SU-DHL-6 (cell line): Measurements from ENCODE around the gene BCORL1.

ENCODE experiments used
- H2AFZ ChIP-seq: fragments of 200-600 bp; sonication (generic); 2 replicates; pipeline ENCODE4 v1.6.1; 2014; ENCODE audit warnings: low read depth, mild to moderate bottlenecking, moderate library complexity, mixed read lengths, antibody characterized with exemption, low read length; ENCODE audit not compliant: severe bottlenecking
- H3F3A ChIP-seq: fragments of 200-600 bp; shearing (Covaris generic); 2 replicates; pipeline ENCODE4 v1.6.0; 2016; ENCODE audit warnings: antibody characterized with exemption, mild to moderate bottlenecking; ENCODE audit not compliant: insufficient read depth
- H3K27ac ChIP-seq: fragments of 200-600 bp; sonication (generic); 2 replicates; pipeline ENCODE4 v1.5.1; 2016; ENCODE audit warnings: low read depth, mild to moderate bottlenecking, low read length, moderate library complexity, mixed read lengths
- H3K27me3 ChIP-seq: fragments of 200-600 bp; sonication (generic), shearing (Covaris generic); 2 replicates; pipeline ENCODE4 v1.6.0; 2014; ENCODE audit warnings: mild to moderate bottlenecking, low read length
- H3K36me3 ChIP-seq: fragments of 200-600 bp; sonication (generic); 2 replicates; pipeline ENCODE4 v1.6.1; 2014; ENCODE audit warnings: mild to moderate bottlenecking, low read length, mixed read lengths
- H3K4me2 ChIP-seq: fragments of 300-600, 200-600 bp; shearing (Covaris generic), sonication (generic); 2 replicates; pipeline ENCODE4 v1.6.0; 2014; ENCODE audit warnings: low read length, low read depth, mild to moderate bottlenecking; ENCODE audit not compliant: poor library complexity, severe bottlenecking
- H3K4me3 ChIP-seq: fragments of 200-600 bp; sonication (generic); 2 replicates; pipeline ENCODE4 v1.5.1; 2014; ENCODE audit warnings: antibody characterized with exemption, low read length, mild to moderate bottlenecking, mixed read lengths; ENCODE audit not compliant: insufficient read depth, poor library complexity, severe bottlenecking
- H3K79me2 ChIP-seq: fragments of 200-600 bp; sonication (generic); 2 replicates; pipeline ENCODE4 v1.6.1; 2014; ENCODE audit warnings: mild to moderate bottlenecking, low read length, moderate library complexity; ENCODE audit not compliant: insufficient read depth
- H3K9ac ChIP-seq: fragments of 200-600 bp; sonication (generic); 2 replicates; pipeline ENCODE4 v1.7.0; 2014; ENCODE audit warnings: mild to moderate bottlenecking, low read length
- H3K9me2 ChIP-seq: fragments of 200-600 bp; sonication (generic); replicated peaks from 2 replicates; pipeline ENCODE4 v1.6.1; 2014; ENCODE audit warnings: low read length; ENCODE audit not compliant: insufficient read depth
- H3K9me3 ChIP-seq: fragments of 200-600 bp; sonication (generic); 2 replicates; pipeline ENCODE4 v1.6.1; 2014; ENCODE audit warnings: low read length, mixed read lengths; ENCODE audit not compliant: insufficient read depth
- H4K20me1 ChIP-seq: fragments of 200-600 bp; sonication (generic); 2 replicates; pipeline ENCODE4 v1.6.1; 2014; ENCODE audit warnings: low read depth, mild to moderate bottlenecking, antibody characterized with exemption, low read length, moderate library complexity, mixed read lengths
- CTCF ChIP-seq: fragments of 200-600 bp; sonication (generic); IDR thresholded peaks from one replicate; pipeline ENCODE4 v1.5.1; 2017; ENCODE audit warnings: antibody characterized with exemption, mild to moderate bottlenecking, low read length, moderate library complexity; ENCODE audit not compliant: insufficient read depth, poor library complexity, severe bottlenecking
- EZH2phosphoT487 ChIP-seq: fragments of 200-600 bp; sonication (generic), shearing (Covaris generic); conservative IDR thresholded peaks from 2 replicates; pipeline ENCODE4 v1.6.1; 2018; ENCODE audit warnings: mild to moderate bottlenecking, antibody characterized with exemption, low read length, moderate library complexity, mixed read lengths

BCORL1 gene

GRCh38 chrX:129958083-129958465 is 24.4 kb upstream of the BCORL1 start:
- no peaks in the 10 kb centered on the region for H4K20me1 ChIP-seq
- no peak for TF ChIP-seq EZH2phosphoT487
- TF ChIP-seq CTCF, result no peak
- H3K4me3 ChIP-seq, result no peak overlapping the region
- peak overlapping the region; percentile 70; the same call in 1 of the 2 replicates for H3K9ac ChIP-seq
- H3K27ac ChIP-seq, result no peak overlapping the region
- H3F3A ChIP-seq, result 0 out of 2 replicates have a peak, but pooled peaks cover 4% of the 10 kb centered on the region
- H3K36me3 ChIP-seq, result no peaks in the 10 kb centered on the region
- no peaks in the 10 kb centered on the region for H3K79me2 ChIP-seq
- H3K27me3 ChIP-seq, result no peaks in the 10 kb centered on the region
- no peaks in the 10 kb centered on the region for H3K9me2 ChIP-seq
- H3K9me3 ChIP-seq, result no peaks in the 10 kb centered on the region
- peak overlapping the region; percentile 73 for H3K4me2 ChIP-seq
- H2AFZ ChIP-seq, result no peak overlapping the region

GRCh38 chrX:129958814-129959492 is 23.5 kb upstream of the BCORL1 start:
- no peak overlapping the region for H3K27ac ChIP-seq

GRCh38 chrX:129959493-129959832 is 23.0 kb upstream of the BCORL1 start:
- Histone ChIP-seq H3K27me3 (no peaks in the 10 kb centered on the region), H3K36me3 (no peaks in the 10 kb centered on the region), H3F3A (0 out of 2 replicates have a peak, but pooled peaks cover 4% of the 10 kb centered on the region), H3K9me3 (no peaks in the 10 kb centered on the region), H3K4me3 (no peak overlapping the region), H2AFZ (no peak overlapping the region), H3K79me2 (no peaks in the 10 kb centered on the region), H4K20me1 (no peaks in the 10 kb centered on the region), H3K9ac (no peak overlapping the region), H3K9me2 (no peaks in the 10 kb centered on the region), H3K27ac (no peak overlapping the region), H3K4me2 (no peak overlapping the region)
- TF ChIP-seq CTCF (no peak), EZH2phosphoT487 (no peak)

More at GRCh38 chrX:129958814-129959492, 23.5 kb upstream of the BCORL1 start:
- no peaks in the 10 kb centered on the region for H3K36me3 ChIP-seq
- TF ChIP-seq CTCF (no peak), EZH2phosphoT487 (no peak)
- H3K4me2 ChIP-seq, result no peak overlapping the region
- no peaks in the 10 kb centered on the region for H3K27me3 ChIP-seq
- no peak overlapping the region for H2AFZ ChIP-seq
- no peak overlapping the region for H3K4me3 ChIP-seq
- no peaks in the 10 kb centered on the region for H4K20me1 ChIP-seq
- no peaks in the 10 kb centered on the region for H3K9me2 ChIP-seq
- no peaks in the 10 kb centered on the region for H3K79me2 ChIP-seq
- H3F3A ChIP-seq, result 0 out of 2 replicates have a peak, but pooled peaks cover 4% of the 10 kb centered on the region
- no peak overlapping the region for H3K9ac ChIP-seq
- no peaks in the 10 kb centered on the region for H3K9me3 ChIP-seq
